Measurements from ENCODE around the gene AVEN.

AVEN gene

DNA sequence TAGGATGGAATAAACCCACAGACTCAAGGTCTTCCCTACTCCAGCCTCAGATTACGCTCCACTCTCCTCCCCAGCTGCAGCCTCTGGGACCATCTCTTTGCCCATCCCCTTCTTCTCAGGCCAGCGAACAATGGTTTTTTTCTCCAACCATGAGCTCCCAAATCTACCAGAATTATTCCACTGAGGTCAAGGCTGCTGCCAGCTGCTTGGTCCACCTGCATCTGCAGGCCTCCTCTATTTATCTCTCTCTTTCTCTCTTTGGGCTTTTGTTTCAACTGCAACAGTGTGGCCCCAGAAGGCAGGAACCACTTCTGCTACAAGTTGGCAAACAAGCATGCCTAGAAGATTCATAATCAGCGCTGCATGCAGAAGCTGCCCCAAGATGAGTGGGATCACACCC, 51.6 kb downstream of the AVEN start:
- DNase-seq (ENCODE audit: low read depth in 2 of 2), result no peak

- no peak for DNase-seq (ENCODE audit: low read depth in 2 of 2)
Measured at GRCh38 chr15:33985751-33986150, 53.3 kb downstream of the AVEN start.

DNA sequence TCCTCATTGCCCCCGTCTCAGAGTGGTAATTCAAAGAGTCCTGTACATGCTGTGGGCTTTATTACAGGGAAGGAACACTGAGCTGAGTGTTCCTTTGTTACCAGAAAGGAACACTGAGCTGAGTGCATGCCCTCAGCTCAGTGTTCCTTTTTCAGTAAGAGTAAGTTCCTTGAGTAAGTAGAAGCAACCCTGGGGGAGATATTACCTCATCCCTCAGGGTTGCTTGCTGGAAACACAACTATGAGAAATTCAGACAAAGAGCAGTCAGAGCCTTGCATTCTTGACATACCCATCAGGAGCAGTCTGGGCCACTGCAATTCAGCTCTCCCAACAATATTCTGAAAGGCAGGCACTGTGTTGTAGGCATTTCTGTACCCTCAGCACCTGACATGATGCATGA, 53.7 kb downstream of the AVEN start:
- DNase-seq (ENCODE audit: low read depth in 2 of 2), result no peak

- no peak for DNase-seq (ENCODE audit: low read depth in 2 of 2)
Measured at GRCh38 chr15:33982516-33982915, 56.5 kb downstream of the AVEN start.

DNA sequence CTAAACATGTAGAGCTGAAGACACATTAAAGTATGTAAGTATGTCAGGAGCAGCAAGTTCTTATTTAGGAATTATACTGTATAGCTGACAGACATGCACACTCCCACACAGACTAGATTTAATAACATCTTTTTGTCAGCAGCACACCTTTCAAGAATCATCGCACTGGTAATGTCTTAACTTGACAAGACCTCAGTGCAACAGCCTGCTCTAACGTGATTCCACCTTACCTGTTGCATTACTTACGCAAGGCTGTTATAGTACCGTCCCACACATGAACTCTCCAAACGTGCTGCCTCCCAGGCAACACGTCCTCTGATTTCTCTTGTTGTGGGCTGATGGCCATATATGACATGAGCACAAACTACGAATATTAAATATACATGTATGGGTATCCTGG, 58.8 kb downstream of the AVEN start:
- DNase-seq (ENCODE audit: low read depth in 2 of 2), result no peak

DNA sequence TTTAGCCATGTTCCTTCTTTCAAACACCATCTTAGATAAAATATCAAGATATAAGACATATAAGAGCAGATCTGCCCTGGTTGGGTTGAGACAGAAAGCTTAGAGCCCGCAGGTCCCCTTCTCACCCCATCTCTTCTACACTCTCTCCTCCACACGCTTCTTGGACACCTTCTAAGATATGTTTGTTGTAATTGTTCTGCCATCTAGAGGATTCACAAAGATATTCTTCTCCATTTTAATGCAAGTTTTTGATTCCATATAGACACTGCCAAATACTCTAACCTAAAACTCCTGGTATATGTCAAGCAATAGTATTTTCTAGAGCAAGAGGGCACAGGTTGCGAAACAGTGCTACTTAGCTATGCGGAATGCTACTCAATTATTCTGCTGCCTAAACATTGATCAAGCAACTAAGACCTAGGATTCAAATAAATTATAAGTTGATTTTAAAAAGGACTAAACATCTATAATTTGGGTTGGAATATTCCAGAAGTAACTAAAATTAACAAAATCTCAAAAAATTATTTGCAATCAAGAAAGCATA, 63.9 kb downstream of the AVEN start:
- no peak for DNase-seq (ENCODE audit: low read depth in 2 of 2)

DNA sequence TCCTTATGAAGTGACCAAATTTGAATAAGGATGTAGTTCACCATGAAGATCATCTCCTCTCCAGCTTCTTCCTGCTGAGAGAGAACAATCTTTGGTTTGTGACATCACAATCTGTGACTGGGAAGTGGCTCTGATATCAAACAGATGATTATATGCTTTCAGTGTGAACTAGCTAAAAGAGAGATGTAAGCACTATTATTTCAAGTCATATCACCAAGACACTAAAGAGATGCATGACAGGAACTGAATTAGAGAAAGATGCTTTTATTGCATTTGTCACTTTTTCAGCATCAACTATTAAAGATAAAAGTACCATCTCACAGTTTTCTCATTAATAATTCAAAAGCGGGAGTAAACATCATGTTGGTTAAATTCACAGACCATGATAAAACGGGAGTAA, 67.2 kb downstream of the AVEN start:
- DNase-seq (ENCODE audit: low read depth in 2 of 2), result no peak

DNA sequence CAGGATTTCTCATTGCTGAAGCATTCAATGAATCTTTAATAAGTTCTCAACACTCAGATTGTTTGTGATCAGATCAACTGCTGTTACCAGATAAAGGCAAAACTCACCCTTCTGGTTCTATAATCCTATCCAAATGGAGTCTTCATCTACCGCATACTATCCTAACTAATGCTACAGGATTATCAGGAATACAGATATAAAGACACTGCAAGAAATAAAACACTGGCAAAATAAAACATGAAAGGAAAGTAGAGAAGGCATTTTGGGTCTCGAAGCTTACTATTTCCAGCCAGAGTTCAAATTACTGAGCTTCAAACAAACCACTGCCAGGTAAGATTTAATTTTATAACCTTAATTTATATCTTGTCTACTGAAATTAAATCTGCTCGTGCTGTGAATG, 70.2 kb downstream of the AVEN start:
- DNase-seq (ENCODE audit: low read depth in 2 of 2), result no peak

DNA sequence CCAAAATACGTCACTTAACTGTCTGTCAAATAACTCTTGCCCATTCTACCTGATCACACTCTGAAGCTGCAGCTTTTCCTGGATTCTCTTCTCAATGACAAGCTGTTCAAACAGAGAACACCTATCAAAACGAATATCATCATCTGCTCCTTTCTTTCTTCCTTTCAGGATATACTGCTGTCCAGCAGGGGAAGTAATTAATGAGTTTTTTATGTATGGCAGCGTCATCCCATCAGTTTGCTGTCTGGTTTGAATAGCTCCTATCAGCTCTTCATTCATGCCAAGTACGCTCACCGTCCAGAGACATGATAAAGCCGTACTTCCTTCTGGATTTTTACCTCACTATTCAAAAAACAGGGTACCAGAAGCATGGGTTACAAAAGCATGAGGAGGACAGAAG, 70.8 kb downstream of the AVEN start, which contains the start of gene CHRM5:
Gene CHRM5, plus strand, starts transcription at position 274 of the 400 bp plus-strand sequence. CDS start 94,221 bp downstream, outside the sequence.
- DNase-seq (ENCODE audit: low read depth in 2 of 2), result no peak

DNA sequence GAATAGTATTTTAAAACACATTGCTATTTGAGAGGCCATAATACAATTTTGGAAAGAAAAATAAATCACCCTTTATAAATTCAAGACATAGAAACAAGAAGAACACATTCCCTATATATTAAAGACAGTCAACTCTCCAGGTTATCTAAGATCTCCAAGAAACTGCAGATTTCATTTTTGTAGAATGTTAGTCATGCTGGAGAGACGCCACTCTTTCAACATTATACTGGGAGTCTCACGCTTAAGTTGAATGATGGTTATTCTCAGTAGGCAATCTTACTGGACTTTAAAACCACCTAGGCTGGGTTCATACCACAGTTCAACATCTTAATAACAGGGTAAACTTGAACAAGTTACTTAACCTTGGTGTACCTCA, 74.4 kb downstream of the AVEN start:
- DNase-seq (ENCODE audit: low read depth in 2 of 2), result no peak

GRCh38 chr15:33963831-33964664, 75.0 kb downstream of the AVEN start:
- DNase-seq (ENCODE audit: low read depth in 2 of 2), result no peak

- DNase-seq (ENCODE audit: low read depth in 2 of 2), result no peak
Measured at GRCh38 chr15:33960549-33960935, 78.5 kb downstream of the AVEN start.

DNA sequence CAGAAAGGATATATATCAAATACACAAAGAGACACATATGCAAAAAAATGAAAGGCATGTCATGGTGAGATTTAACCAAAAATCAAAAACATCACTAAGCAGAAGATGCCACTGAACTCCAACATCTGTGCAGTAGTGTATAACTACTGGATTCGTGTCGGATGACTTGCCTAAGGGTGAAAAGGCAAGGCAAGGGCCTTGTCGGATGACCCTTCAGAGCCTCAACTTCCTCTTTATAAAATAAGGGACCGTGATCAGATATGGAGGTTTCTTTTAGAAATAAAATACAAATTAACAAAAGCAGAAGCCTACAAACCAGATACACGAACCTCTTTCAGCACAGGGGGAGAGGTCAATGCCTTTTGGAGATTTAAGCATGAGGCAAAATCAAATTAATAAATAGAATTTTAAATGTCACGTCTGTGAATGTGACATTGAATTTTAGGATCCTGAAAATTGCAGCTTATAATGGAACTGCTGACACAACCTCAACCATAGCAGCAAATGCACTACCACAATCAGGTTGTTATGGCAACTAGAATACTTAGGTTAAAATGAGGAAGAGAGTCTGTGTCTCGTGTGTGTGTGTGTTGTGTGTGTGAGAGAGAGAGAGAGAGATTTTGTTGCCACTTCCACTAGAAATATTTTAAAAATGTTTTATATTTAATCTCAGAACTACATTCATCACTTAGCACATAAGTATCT, 79.0 kb downstream of the AVEN start:
- DNase-seq (ENCODE audit: low read depth in 2 of 2), result no peak

GRCh38 chr15:33956397-33956796, 82.6 kb downstream of the AVEN start:
- no peak for DNase-seq (ENCODE audit: low read depth in 2 of 2)

DNA sequence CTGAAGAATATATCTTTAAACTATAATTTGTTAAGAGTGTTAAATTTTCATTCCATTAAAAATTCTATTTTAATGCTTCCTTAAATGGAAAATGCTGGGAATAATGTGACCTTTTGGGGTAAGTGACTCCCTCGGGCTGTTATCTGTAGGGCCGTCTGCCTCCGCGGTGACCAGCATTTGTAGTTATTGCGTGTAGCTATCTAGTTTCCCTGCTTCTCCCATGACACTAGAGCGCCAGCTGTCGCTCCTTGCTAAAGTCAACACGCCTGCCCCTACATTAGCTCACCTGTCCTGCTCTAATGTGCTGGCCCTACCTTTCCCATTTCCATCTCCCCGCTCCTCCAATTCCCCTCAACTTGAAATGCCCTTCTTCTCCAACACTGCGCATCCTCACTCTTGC, 83.1 kb downstream of the AVEN start:
- no peak for DNase-seq (ENCODE audit: low read depth in 2 of 2)

DNA sequence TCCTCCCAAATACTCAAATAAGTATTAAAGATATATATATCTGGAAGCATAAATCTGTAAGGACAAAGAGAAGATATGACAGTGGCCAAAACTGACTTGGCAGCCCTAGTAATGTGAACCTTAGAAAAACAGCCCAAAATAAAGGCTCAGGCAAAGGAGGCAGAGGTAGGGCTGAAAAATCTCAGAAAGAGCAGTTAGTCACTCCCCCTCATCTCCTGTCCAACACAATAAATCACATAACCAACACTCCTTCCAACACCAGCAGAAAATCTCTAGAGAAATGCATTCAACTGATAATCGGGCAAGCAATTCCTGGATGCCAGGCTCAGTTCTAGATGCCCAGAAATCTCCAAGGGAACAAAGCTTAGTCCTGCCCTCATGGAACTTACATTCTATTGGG, 92.9 kb downstream of the AVEN start:
- DNase-seq (ENCODE audit: low read depth in 2 of 2), result no peak

DNA sequence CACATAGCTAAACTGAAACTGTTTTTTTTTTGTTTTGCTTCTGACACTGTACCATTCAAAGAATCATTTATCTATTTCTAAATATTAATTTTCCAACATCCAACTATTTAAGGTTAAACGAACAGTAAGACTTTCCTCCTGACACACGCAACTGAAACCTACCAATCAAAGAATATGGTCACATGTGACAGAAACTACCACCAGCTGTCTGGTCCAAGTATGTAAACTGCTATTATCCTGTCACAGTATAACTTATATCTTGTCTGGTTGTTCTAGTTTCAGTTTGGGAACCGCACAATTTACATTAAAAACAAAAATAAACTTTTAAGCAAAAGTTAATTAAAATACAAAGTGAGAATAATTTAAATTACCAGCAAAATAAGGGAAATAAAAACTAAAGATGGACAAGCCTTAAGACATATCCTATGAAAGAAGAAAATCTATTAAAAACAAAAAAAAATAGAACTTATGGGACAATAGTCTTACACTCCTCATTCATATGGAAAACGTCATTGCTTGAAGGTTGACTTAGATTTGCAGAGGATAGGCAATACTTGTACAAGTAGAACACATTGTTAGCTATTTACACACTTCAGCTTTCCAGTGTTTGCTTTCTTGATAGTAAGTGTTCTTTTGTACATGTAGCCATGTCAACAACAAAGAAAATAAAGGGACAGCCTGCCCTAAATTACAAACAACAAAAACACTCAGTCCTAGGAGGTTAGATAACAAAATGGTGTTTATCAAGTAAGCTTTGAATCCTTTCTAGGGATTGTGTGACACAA, 97.5 kb downstream of the AVEN start:
- DNase-seq (ENCODE audit: low read depth in 2 of 2), result no peak

GRCh38 chr15:33934921-33935320, 104.1 kb downstream of the AVEN start:
- no peak for DNase-seq (ENCODE audit: low read depth in 2 of 2)

GRCh38 chr15:33934396-33934795, 104.6 kb downstream of the AVEN start:
- no peak for DNase-seq (ENCODE audit: low read depth in 2 of 2)

GRCh38 chr15:33932734-33933133, 106.3 kb downstream of the AVEN start:
- no peak for DNase-seq (ENCODE audit: low read depth in 2 of 2)

DNA sequence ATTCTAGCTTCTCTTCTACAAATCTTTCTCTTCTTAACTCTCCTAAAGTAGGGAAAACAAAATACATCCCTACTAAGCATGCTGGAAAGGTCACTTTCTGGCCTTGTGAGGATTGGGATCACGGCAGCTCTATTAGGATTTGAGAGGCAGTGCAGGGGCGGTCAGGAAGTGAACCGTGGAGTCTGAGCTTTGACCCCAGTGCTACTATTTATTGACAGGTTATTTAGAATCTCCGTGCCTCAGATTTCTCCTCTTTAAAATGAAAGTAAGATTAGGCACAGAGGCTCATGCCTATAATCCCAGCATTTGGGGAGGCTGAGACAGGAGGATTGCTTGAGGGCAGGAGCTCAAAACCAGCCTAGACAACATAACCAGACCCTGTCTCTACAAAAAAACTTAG, 112.7 kb downstream of the AVEN start:
- DNase-seq (ENCODE audit: low read depth in 2 of 2), result no peak

DNA sequence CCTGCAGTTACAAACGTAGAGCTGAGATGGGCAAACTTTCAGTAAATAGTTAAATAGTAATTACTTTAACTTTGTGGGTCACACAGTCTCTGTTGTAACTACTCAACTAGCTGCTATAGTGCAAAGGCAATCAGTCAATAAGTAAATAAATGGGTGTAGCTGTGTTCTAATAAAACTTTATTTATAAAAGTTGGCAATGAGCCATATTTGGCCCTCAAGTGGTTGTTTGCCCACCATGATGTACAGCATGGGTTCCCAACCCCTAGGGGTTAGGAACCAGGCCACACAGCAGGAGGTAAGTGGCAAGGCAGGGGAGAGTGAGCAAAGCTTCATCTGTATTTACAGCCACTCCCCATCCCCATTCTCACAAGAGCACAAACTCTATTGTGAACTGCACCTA, 115.6 kb downstream of the AVEN start:
- DNase-seq (ENCODE audit: low read depth in 2 of 2), result no peak

All from stimulated activated CD8-positive, alpha-beta memory T cell treated with anti-CD3 and anti-CD28 coated beads, Interleukin-15, amount 100 ng/mL, for 48 hours (primary cell).